Right ventricle myocardium inferior (tissue), 1 donor: ENCODE results near the gene CCSER1. TPM values are rescaled to one million over a fixed set of nuclear protein-coding genes. Genes with fewer than 3 reads are reported as not detected.
"Not testable (repeated sequence)": the region's sequence is repeated elsewhere in the genome, so short reads cannot be mapped to it uniquely, and the experiment has no call there.

Experiments used
- ATAC-seq: fragments of 200-7000 bp; cut with Tn5 transposase; one replicate; pipeline ENCODE4 v1.9.1; 2020; ENCODE audit warnings: mild to moderate bottlenecking, moderate library complexity
- DNase-seq: peaks from one replicate; pipeline ENCODE4 v3.0.0; 2021; ENCODE audit errors: missing footprints
- intact Hi-C: fragments of 100-400 bp; cut with DNase I; formaldehyde crosslinking; loops from one replicate; pipeline ENCODE4 v1.11.0; 2022
- total RNA-seq: library from RNA; stranded (reverse); fragmentation: NEBNext Ultra II Directional; extraction: Animal tissue kit (Norgen Biotek cat#: 25700); gene quantifications from one replicate; pipeline ENCODE4 v1.2.1, GENCODE V29; 2021
- donor health status: DM: no; HTN: yes; CAD: no; lungs with severe emphysema.

The CCSER1 gene
- total RNA-seq, 1 donor from 2014 or later, result 12.9 TPM

GRCh38 chr4:90345549-90346215 lies 218.5 kb downstream of the CCSER1 start:
- intact Hi-C loops, result no loop called here
- DNase-seq (no peak), ATAC-seq (no peak)

- ATAC-seq, result no peak
Measured at GRCh38 chr4:90349636-90350035, 222.4 kb downstream of the CCSER1 start.

GRCh38 chr4:90357117-90357710 lies 230.0 kb downstream of the CCSER1 start:
- DNase-seq (no peak), ATAC-seq (no peak)
- intact Hi-C loops, result no loop called here

More at GRCh38 chr4:90349636-90350035, 222.4 kb downstream of the CCSER1 start:
- intact Hi-C loops, result no loop called here
- DNase-seq, result no peak

GRCh38 chr4:90375081-90375480 lies 247.9 kb downstream of the CCSER1 start:
- DNase-seq, result no peak

GRCh38 chr4:90393215-90393614 lies 266.0 kb downstream of the CCSER1 start:
- DNase-seq (no peak), ATAC-seq (no peak)
- intact Hi-C loops, result no loop called here

More at GRCh38 chr4:90375081-90375480, 247.9 kb downstream of the CCSER1 start:
- ATAC-seq, result no peak
- intact Hi-C loops, result no loop called here

GRCh38 chr4:90403781-90404180 lies 276.6 kb downstream of the CCSER1 start:
- intact Hi-C loops, result no loop called here
- no peak for ATAC-seq
- peak; percentile 25 for DNase-seq

GRCh38 chr4:90407897-90408296 lies 280.7 kb downstream of the CCSER1 start:
- DNase-seq, ATAC-seq, intact Hi-C loops: not testable (repeated sequence)

- DNase-seq, ATAC-seq, intact Hi-C loops: not testable (repeated sequence)
Measured at GRCh38 chr4:90412786-90413185, 285.6 kb downstream of the CCSER1 start.

GRCh38 chr4:90415116-90415515 lies 287.9 kb downstream of the CCSER1 start:
- DNase-seq (no peak), ATAC-seq (no peak)
- intact Hi-C loops, result no loop called here

GRCh38 chr4:90419124-90419711 lies 292.0 kb downstream of the CCSER1 start:
- ATAC-seq (no peak), DNase-seq (no peak)
- intact Hi-C loops, result no loop called here

GRCh38 chr4:90421161-90421560 lies 294.0 kb downstream of the CCSER1 start:
- no peak for ATAC-seq
- intact Hi-C loops, result no loop called here
- no peak for DNase-seq

- DNase-seq (no peak), ATAC-seq (no peak)
- intact Hi-C loops, result no loop called here
Measured at GRCh38 chr4:90425893-90426292, 298.7 kb downstream of the CCSER1 start.

- intact Hi-C loops, result no loop called here
- DNase-seq, result no peak
- ATAC-seq, result no peak
Measured at GRCh38 chr4:90438522-90438921, 311.3 kb downstream of the CCSER1 start.

GRCh38 chr4:90441770-90442169 lies 314.6 kb downstream of the CCSER1 start:
- DNase-seq (no peak), ATAC-seq (no peak)
- intact Hi-C loops, result no loop called here

- ATAC-seq, result no peak
- no peak for DNase-seq
- intact Hi-C loops, result no loop called here
Measured at GRCh38 chr4:90442619-90443018, 315.4 kb downstream of the CCSER1 start.

GRCh38 chr4:90443231-90443630 lies 316.0 kb downstream of the CCSER1 start:
- no peak for ATAC-seq
- no peak for DNase-seq
- intact Hi-C loops, result no loop called here

GRCh38 chr4:90444904-90445303 lies 317.7 kb downstream of the CCSER1 start:
- no peak for DNase-seq
- ATAC-seq, result no peak
- intact Hi-C loops, result no loop called here

GRCh38 chr4:90445380-90445779 lies 318.2 kb downstream of the CCSER1 start:
- DNase-seq (no peak), ATAC-seq (no peak)
- intact Hi-C loops, result no loop called here

GRCh38 chr4:90449626-90450025 lies 322.4 kb downstream of the CCSER1 start:
- no peak for DNase-seq
- intact Hi-C loops, result no loop called here

GRCh38 chr4:90456891-90457290 lies 329.7 kb downstream of the CCSER1 start:
- intact Hi-C loops, result no loop called here
- DNase-seq, result peak; percentile 70

More at GRCh38 chr4:90449626-90450025, 322.4 kb downstream of the CCSER1 start:
- no peak for ATAC-seq

More at GRCh38 chr4:90456891-90457290, 329.7 kb downstream of the CCSER1 start:
- ATAC-seq, result no peak
